Measurements from ENCODE around the gene GSG1.

Gene GSG1

GRCh38 chr12:13094367-13094766 is 9.1 kb downstream of the GSG1 start:
- peak; percentile 73 to 74 for DNase-seq (ENCODE audit: low read depth in 1 of 2, low spot score in 1 of 2)
- Histone ChIP-seq H3K4me3 (replicated peaks; ENCODE audit: insufficient read depth, low read length) (no peak overlapping the region), H3K27ac (replicated peaks) (peak overlapping the region; percentile 48), H3K27me3 (ENCODE audit: insufficient read depth, poor library complexity, severe bottlenecking) (no peaks in the 10 kb centered on the region)
- no peak for TF ChIP-seq POLR2AphosphoS5 (IDR thresholded peaks at IDR 0.05; ENCODE audit: low read depth)
- peak; percentile 95 for TF ChIP-seq SPI1 (IDR thresholded peaks at IDR 0.05; ENCODE audit: borderline replicate concordance, low read depth)

- Histone ChIP-seq H3K27ac (replicated peaks) (peak overlapping the region; percentile 48), H3K4me3 (replicated peaks; ENCODE audit: insufficient read depth, low read length) (no peak overlapping the region), H3K27me3 (ENCODE audit: insufficient read depth, poor library complexity, severe bottlenecking) (no peaks in the 10 kb centered on the region)
- DNase-seq (ENCODE audit: low read depth in 1 of 2, low spot score in 1 of 2): no peak
- TF ChIP-seq SPI1 (IDR thresholded peaks at IDR 0.05; ENCODE audit: borderline replicate concordance, low read depth) (no peak), GABPA (IDR thresholded peaks at IDR 0.05; ENCODE audit: low read depth) (no peak), CTCF (IDR thresholded peaks at IDR 0.05; ENCODE audit: insufficient read depth, low read length) (no peak), POLR2AphosphoS5 (IDR thresholded peaks at IDR 0.05; ENCODE audit: low read depth) (no peak), REST (IDR thresholded peaks at IDR 0.05; ENCODE audit: insufficient replicate concordance, low read depth) (no peak)
These were observed 9.6 kb downstream of the GSG1 start for GRCh38 chr12:13093848-13094220.

- Histone ChIP-seq H3K4me3 (replicated peaks; ENCODE audit: insufficient read depth, low read length) (no peak overlapping the region), H3K27ac (replicated peaks) (peak overlapping the region; percentile 48; the same call in 1 of the 2 replicates), H3K27me3 (ENCODE audit: insufficient read depth, poor library complexity, severe bottlenecking) (no peaks in the 10 kb centered on the region)
- TF ChIP-seq SPI1 (IDR thresholded peaks at IDR 0.05; ENCODE audit: borderline replicate concordance, low read depth): no peak
- no peak for TF ChIP-seq REST (IDR thresholded peaks at IDR 0.05; ENCODE audit: insufficient replicate concordance, low read depth)
- no peak for TF ChIP-seq POLR2AphosphoS5 (IDR thresholded peaks at IDR 0.05; ENCODE audit: low read depth)
- TF ChIP-seq GABPA (IDR thresholded peaks at IDR 0.05; ENCODE audit: low read depth): no peak
- TF ChIP-seq CTCF (IDR thresholded peaks at IDR 0.05; ENCODE audit: insufficient read depth, low read length): no peak
- DNase-seq (ENCODE audit: low read depth in 1 of 2, low spot score in 1 of 2): no peak
These were observed 10.1 kb downstream of the GSG1 start for GRCh38 chr12:13093191-13093847.

GRCh38 chr12:13091832-13092231 is 11.6 kb downstream of the GSG1 start:
- TF ChIP-seq SPI1 (IDR thresholded peaks at IDR 0.05; ENCODE audit: borderline replicate concordance, low read depth) (no peak), GABPA (IDR thresholded peaks at IDR 0.05; ENCODE audit: low read depth) (no peak), POLR2AphosphoS5 (IDR thresholded peaks at IDR 0.05; ENCODE audit: low read depth) (no peak), REST (IDR thresholded peaks at IDR 0.05; ENCODE audit: insufficient replicate concordance, low read depth) (no peak), CTCF (IDR thresholded peaks at IDR 0.05; ENCODE audit: insufficient read depth, low read length) (no peak)
- Histone ChIP-seq H3K27ac (replicated peaks) (no peak overlapping the region), H3K4me3 (replicated peaks; ENCODE audit: insufficient read depth, low read length) (no peak overlapping the region), H3K27me3 (ENCODE audit: insufficient read depth, poor library complexity, severe bottlenecking) (no peaks in the 10 kb centered on the region)
- no peak for DNase-seq (ENCODE audit: low read depth in 1 of 2, low spot score in 1 of 2)
